Activated CD8-positive, alpha-beta T cell treated with anti-CD3 and anti-CD28 coated beads for 36 hours (primary cell): ENCODE results near the gene C2. TPM values are rescaled to one million over a fixed set of nuclear protein-coding genes. Genes with fewer than 3 reads are reported as not detected.

Source experiments
- ATAC-seq: fragments of 200-7000 bp; cut with Tn5 transposase; one replicate; pipeline ENCODE4 v1.10.0; 2021; ENCODE audit warnings: mild to moderate bottlenecking, moderate library complexity
- CTCF ChIA-PET: fragments of 350-600 bp; sonication (Branson Sonifier 250); formaldehyde crosslinking; loops from one replicate; lab custom pipeline; 2021; ENCODE audit warnings: antibody characterized with exemption; lab: Charles Lee
- POLR2A ChIA-PET: fragments of 350-600 bp; sonication (Branson Sonifier 250); formaldehyde crosslinking; loops from one replicate; lab custom pipeline; 2021; ENCODE audit warnings: antibody characterized with exemption; lab: Charles Lee
- DNase-seq: peaks from one replicate; pipeline ENCODE4 v3.0.0-alpha.2; 2020
- H3K27ac Mint-ChIP-seq: one replicate; pipeline ENCODE4 v1.8.0; 2021; ENCODE audit warnings: mild to moderate bottlenecking, mixed read lengths
- H3K27me3 Mint-ChIP-seq: one replicate; pipeline ENCODE4 v1.8.0; 2021; ENCODE audit warnings: mixed read lengths
- H3K36me3 Mint-ChIP-seq: one replicate; pipeline ENCODE4 v1.8.0; 2021; ENCODE audit warnings: low read depth, mixed read lengths
- H3K4me1 Mint-ChIP-seq: one replicate; pipeline ENCODE4 v1.8.0; 2021; ENCODE audit warnings: low read depth, mixed read lengths
- H3K4me3 Mint-ChIP-seq: one replicate; pipeline ENCODE4 v1.8.0; 2021; ENCODE audit warnings: mild to moderate bottlenecking, moderate library complexity, mixed read lengths
- H3K9me3 Mint-ChIP-seq: one replicate; pipeline ENCODE4 v1.8.0; 2021; ENCODE audit warnings: mixed read lengths
- intact Hi-C: fragments of 100-400 bp; cut with micrococcal nuclease; formaldehyde crosslinking; loops from one replicate; pipeline ENCODE4 v1.10.0; 2022
- total RNA-seq, 2 experiments: library from RNA; stranded (reverse); gene quantifications; one replicate each; pipeline ENCODE4 v1.2.3, GENCODE V29; 2021
- TF ChIP-seq, protein P1 (sequence below): fragments of 200-600 bp; IDR thresholded peaks from one replicate; pipeline ENCODE4 v1.8.0; 2022; ENCODE audit warnings: antibody characterized with exemption, mild to moderate bottlenecking

C2 gene
- total RNA-seq, 2 experiments from 2014 or later: 0.99 to 1.4 TPM

DNA sequence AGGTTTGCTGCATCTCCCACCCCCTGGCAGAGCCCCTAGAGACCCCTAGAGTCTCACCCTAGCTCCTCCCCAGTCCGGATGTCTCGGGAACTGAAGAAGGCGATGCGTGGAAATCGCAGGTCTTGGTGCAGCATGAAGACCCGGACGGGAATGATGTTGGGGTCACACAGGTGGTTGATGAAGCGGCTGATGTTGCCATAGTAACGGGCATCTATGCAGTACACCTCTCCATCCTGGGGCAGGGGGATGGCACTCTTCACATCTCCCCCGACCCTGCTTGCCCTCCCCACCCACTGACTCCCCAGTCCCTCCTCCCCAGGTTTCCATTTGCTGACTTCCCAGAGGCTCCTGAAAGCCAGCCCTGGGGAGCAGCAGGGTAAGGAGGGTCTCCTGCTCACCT lies 46.9 kb upstream of the C2 start:
- H3K4me3 Mint-ChIP-seq: no peak overlapping the region
- no peaks in the 10 kb centered on the region for H3K27me3 Mint-ChIP-seq
- no peak for DNase-seq
- no peaks in the 10 kb centered on the region for H3K4me1 Mint-ChIP-seq
- CTCF ChIA-PET: interaction anchor here (1.3 kb wide), 1 partner anchor 72 kb away, joined by 4 read pairs; no protein-coding TSS in a partner anchor
- peaks cover 40% of the 10 kb centered on the region for H3K36me3 Mint-ChIP-seq
- intact Hi-C loops: no loop called here
- no peak for ATAC-seq
- no peak overlapping the region for H3K27ac Mint-ChIP-seq
- POLR2A ChIA-PET: interaction anchor here (0.6 to 1.2 kb wide), 3 partner anchors 12 to 228 kb away, joined by 3 read pairs; partner anchors contain the start of gene BAG6
- no peaks in the 10 kb centered on the region for H3K9me3 Mint-ChIP-seq
- TF ChIP-seq, protein P1, sequence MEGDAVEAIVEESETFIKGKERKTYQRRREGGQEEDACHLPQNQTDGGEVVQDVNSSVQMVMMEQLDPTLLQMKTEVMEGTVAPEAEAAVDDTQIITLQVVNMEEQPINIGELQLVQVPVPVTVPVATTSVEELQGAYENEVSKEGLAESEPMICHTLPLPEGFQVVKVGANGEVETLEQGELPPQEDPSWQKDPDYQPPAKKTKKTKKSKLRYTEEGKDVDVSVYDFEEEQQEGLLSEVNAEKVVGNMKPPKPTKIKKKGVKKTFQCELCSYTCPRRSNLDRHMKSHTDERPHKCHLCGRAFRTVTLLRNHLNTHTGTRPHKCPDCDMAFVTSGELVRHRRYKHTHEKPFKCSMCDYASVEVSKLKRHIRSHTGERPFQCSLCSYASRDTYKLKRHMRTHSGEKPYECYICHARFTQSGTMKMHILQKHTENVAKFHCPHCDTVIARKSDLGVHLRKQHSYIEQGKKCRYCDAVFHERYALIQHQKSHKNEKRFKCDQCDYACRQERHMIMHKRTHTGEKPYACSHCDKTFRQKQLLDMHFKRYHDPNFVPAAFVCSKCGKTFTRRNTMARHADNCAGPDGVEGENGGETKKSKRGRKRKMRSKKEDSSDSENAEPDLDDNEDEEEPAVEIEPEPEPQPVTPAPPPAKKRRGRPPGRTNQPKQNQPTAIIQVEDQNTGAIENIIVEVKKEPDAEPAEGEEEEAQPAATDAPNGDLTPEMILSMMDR: no peak

DNA sequence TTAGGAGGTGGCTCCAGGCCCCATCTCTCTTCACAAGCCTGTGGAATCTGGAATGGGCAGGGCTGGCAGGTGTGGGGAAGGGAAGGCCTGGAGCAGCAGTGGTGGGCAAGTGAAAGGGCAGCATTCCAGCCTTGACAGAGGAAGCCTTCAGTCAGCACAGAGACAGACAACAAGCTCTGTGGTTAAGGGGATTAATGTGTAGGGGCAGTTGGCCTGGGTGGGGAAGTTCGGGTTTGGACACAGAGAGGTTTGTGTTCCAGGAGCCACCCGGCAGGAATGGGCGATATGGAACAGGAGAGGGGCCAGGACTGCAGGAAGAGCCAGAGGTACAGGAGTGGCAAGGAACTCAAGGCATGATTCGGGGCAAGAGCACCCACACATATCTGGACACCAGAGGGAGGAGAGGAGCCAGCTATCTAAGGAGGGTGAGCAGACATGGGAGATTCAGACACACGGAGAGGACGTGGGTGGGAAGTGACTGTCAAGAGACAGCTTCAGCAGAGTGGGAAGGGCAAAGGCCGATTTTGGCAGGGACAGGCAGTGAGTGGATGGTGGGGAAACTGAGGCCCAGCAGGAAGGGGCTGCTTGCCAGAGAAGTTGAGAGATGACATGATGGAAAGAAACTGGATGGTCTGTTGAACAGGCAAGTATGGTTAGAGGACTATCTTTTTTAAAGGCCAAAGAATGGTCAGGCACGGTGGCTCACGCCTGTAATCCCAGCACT lies 46.2 kb upstream of the C2 start:
- CTCF ChIA-PET: no interaction called here
- Mint-ChIP-seq H3K4me3 (no peak overlapping the region), H3K27ac (no peak overlapping the region), H3K4me1 (no peaks in the 10 kb centered on the region), H3K27me3 (no peaks in the 10 kb centered on the region), H3K36me3 (peaks cover 44% of the 10 kb centered on the region), H3K9me3 (no peaks in the 10 kb centered on the region)
- ATAC-seq: no peak
- POLR2A ChIA-PET: no interaction called here
- DNase-seq: no peak
- TF ChIP-seq, protein P1: no peak
- intact Hi-C loops: no loop called here

DNA sequence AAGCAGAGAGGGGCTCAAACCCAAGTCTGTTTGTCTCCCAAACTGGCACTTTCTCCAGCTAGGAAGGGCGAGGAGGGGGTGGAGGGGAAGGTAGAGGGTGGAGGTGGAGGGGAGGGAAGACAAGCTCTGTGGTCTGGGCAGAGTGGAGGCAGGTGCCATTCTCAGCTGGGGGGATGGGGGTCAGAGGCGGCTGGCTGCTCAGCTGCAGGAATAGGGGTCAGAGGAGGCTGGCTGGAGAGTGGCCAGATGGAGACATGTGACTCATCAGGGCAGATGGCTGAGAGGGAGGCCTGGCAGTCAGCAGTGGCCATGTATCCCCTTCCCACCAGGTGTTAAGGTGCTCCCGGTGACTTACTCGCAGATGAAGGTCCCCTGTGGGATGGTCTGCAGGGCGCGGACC lies 45.2 kb upstream of the C2 start:
- H3K36me3 Mint-ChIP-seq: peaks cover 46% of the 10 kb centered on the region

DNA sequence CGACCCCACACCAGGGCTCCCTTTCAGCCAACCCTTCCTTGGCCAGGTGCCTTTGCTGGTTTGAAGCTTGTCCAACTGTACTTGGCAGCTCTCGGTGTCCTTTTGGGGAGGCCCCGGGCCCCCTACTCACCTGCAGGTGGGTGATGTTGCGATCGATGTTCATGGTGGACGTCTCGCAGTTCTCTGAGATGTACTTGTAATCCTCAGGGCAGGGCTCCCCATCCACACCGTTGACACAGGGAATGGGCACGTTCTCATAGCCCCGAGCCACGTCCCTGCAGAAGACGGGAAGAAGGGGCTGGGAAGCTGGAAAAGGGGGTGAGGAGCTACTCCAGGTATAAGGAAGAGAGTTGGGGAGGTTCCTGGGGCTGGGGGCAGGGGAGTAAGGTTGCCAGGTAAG lies 43.8 kb upstream of the C2 start:
- Mint-ChIP-seq H3K27ac (no peak overlapping the region), H3K4me1 (no peaks in the 10 kb centered on the region), H3K27me3 (no peaks in the 10 kb centered on the region), H3K4me3 (no peak overlapping the region), H3K9me3 (no peaks in the 10 kb centered on the region), H3K36me3 (peaks cover 49% of the 10 kb centered on the region)
- DNase-seq (no peak), ATAC-seq (no peak)
- POLR2A ChIA-PET: interaction anchor here (1.6 to 1.7 kb wide), 2 partner anchors 8 to 14 kb away, joined by 3 to 4 read pairs; no protein-coding TSS in a partner anchor
- intact Hi-C loops: no loop called here
- TF ChIP-seq, protein P1: no peak
- CTCF ChIA-PET: interaction anchor here (1.4 kb wide), 1 partner anchor 11 kb away, joined by 4 read pairs; no protein-coding TSS in a partner anchor

More for the DNA sequence above, 45.2 kb upstream of the C2 start:
- H3K9me3 Mint-ChIP-seq: no peaks in the 10 kb centered on the region
- no peak overlapping the region for H3K27ac Mint-ChIP-seq
- no peaks in the 10 kb centered on the region for H3K27me3 Mint-ChIP-seq
- H3K4me1 Mint-ChIP-seq: no peaks in the 10 kb centered on the region
- DNase-seq (no peak), ATAC-seq (no peak)
- POLR2A ChIA-PET: interaction anchor here (0.9 kb wide), 1 partner anchor 15 kb away, joined by 3 read pairs; the partner anchor contains the start of gene EHMT2
- TF ChIP-seq, protein P1: no peak
- no peak overlapping the region for H3K4me3 Mint-ChIP-seq
- CTCF ChIA-PET: no interaction called here
- intact Hi-C loops: no loop called here

DNA sequence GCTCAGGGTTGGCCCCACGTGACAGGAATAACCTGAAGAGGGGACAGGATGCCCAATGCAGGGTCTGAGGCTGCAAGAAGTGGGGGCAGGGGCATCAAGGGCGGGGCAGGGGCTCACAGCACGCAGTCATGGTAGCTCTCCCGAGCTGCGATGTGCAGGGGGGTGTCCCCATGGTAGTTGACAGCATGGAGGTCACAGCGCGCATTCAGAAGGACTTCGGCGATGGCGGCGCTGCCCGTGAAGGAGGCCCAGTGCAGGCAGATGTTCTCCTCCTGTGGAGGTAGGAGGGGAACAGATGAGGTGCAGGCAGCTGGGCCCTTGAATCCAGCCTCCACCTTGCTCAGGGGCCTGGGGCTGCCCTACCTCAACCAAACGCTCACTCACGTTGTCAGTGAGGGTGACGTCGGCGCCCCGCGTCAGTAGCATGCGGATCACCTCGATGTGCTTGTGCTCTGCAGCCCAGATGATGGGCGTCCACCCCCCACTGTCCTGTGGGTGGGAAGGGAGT lies 42.9 kb upstream of the C2 start:
- no peaks in the 10 kb centered on the region for H3K9me3 Mint-ChIP-seq
- TF ChIP-seq, protein P1: no peak
- no peak overlapping the region for H3K4me3 Mint-ChIP-seq
- POLR2A ChIA-PET: interaction anchor here (1.6 to 1.7 kb wide), 2 partner anchors 7 to 14 kb away, joined by 3 to 4 read pairs; no protein-coding TSS in a partner anchor
- intact Hi-C loops: no loop called here
- H3K4me1 Mint-ChIP-seq: no peaks in the 10 kb centered on the region
- H3K27me3 Mint-ChIP-seq: no peaks in the 10 kb centered on the region
- H3K27ac Mint-ChIP-seq: no peak overlapping the region
- CTCF ChIA-PET: interaction anchor here (1.4 kb wide), 1 partner anchor 12 kb away, joined by 4 read pairs; no protein-coding TSS in a partner anchor
- ATAC-seq (no peak), DNase-seq (no peak)
- H3K36me3 Mint-ChIP-seq: peaks cover 50% of the 10 kb centered on the region
